ENCODE results near the gene WFS1.

WFS1 gene

GRCh38 chr4:6324461-6324998 is 54.9 kb downstream of the WFS1 start:
- DNase-seq (ENCODE audit: low spot score) (no peak), FAIRE-seq (no peak)

GRCh38 chr4:6324999-6325787 is 55.5 kb downstream of the WFS1 start:
- DNase-seq (ENCODE audit: low spot score) = peak; percentile 40
- no peak for FAIRE-seq

- FAIRE-seq (no peak), DNase-seq (ENCODE audit: low spot score) (no peak)
These were observed 56.2 kb downstream of the WFS1 start for GRCh38 chr4:6325788-6326290.

GRCh38 chr4:6326312-6327060 is 56.8 kb downstream of the WFS1 start:
- no peak for FAIRE-seq

GRCh38 chr4:6327220-6327917 is 57.7 kb downstream of the WFS1 start:
- peak; percentile 74 for DNase-seq (ENCODE audit: low spot score)
- FAIRE-seq = no peak

More at GRCh38 chr4:6326312-6327060, 56.8 kb downstream of the WFS1 start:
- DNase-seq (ENCODE audit: low spot score) = no peak

GRCh38 chr4:6328526-6328925 is 58.9 kb downstream of the WFS1 start:
- no peak for FAIRE-seq

GRCh38 chr4:6329478-6330383 is 60.1 kb downstream of the WFS1 start:
- DNase-seq (ENCODE audit: low spot score) (no peak), FAIRE-seq (no peak)

More at GRCh38 chr4:6328526-6328925, 58.9 kb downstream of the WFS1 start:
- DNase-seq (ENCODE audit: low spot score) = no peak

GRCh38 chr4:6330384-6330767 is 60.7 kb downstream of the WFS1 start:
- FAIRE-seq = no peak
- no peak for DNase-seq (ENCODE audit: low spot score)

GRCh38 chr4:6331018-6331417 is 61.4 kb downstream of the WFS1 start:
- no peak for FAIRE-seq
- DNase-seq (ENCODE audit: low spot score) = peak; percentile 41

GRCh38 chr4:6331468-6331867 is 61.8 kb downstream of the WFS1 start:
- FAIRE-seq (no peak), DNase-seq (ENCODE audit: low spot score) (no peak)

GRCh38 chr4:6332042-6332668 is 62.5 kb downstream of the WFS1 start:
- no peak for FAIRE-seq
- DNase-seq (ENCODE audit: low spot score) = peak; percentile 37

GRCh38 chr4:6332669-6333050 is 63.0 kb downstream of the WFS1 start:
- FAIRE-seq = no peak

GRCh38 chr4:6333301-6334202 is 63.9 kb downstream of the WFS1 start:
- DNase-seq (ENCODE audit: low spot score) (peak; percentile 41), FAIRE-seq (no peak)

More at GRCh38 chr4:6332669-6333050, 63.0 kb downstream of the WFS1 start:
- no peak for DNase-seq (ENCODE audit: low spot score)

GRCh38 chr4:6334203-6334887 is 64.7 kb downstream of the WFS1 start:
- FAIRE-seq (no peak), DNase-seq (ENCODE audit: low spot score) (no peak)

- FAIRE-seq (no peak), DNase-seq (ENCODE audit: low spot score) (no peak)
These were observed 65.5 kb downstream of the WFS1 start for GRCh38 chr4:6335040-6335590.

- DNase-seq (ENCODE audit: low spot score) (no peak), FAIRE-seq (no peak)
These were observed 66.5 kb downstream of the WFS1 start for GRCh38 chr4:6336166-6336565.

GRCh38 chr4:6337331-6337935 is 67.8 kb downstream of the WFS1 start:
- no peak for FAIRE-seq

More at GRCh38 chr4:6337331-6337935, 67.8 kb downstream of the WFS1 start:
- DNase-seq (ENCODE audit: low spot score) = peak; percentile 25

Measured in urothelium cell line (cell line).